ENCODE data around the gene SP100.
A peak's percentile ranks its signal among the peaks of the same experiment; 100 is the strongest.
"Not testable (repeated sequence)": the region's sequence is repeated elsewhere in the genome, so short reads cannot be mapped to it uniquely, and the experiment has no call there.

SP100 gene

DNA sequence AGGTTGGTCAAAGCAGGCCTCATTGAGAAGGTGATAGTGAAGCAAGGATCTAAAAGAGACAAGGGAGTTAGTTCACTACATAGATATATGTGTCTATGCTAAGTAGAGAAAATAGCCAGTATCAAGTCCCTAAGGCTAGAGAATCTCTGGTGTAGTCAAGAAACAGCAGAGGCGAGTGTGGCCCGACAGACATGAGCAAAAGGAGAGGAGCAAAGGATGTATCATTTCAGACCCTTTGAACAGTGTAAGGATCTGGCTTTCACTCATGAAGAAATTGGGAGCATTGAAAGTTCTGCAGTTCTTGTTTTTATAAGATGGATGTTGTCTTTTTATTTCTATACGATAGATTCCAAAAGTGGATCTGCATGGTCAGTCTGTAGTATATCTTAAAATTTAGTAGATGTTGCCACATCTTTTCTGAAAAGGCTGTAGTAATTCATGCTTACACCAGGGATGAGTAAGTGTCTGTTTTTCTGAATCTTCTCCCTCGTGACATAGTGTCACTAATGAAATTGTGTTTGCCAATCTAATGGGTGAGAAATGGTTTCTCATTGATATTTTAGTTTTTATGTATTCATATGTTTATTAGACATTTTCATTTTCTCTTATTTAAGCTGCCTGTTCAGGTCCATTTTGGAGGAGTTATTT lies 18.8 kb downstream of the SP100 start:
- no peak for TF ChIP-seq CTCF (conservative IDR thresholded peaks at IDR 0.05; ENCODE audit: low read depth, low read length)
- no peak overlapping the region for H3K4me3 ChIP-seq (ENCODE audit: low read depth, low read length)
- peak; percentile 37 for DNase-seq (ENCODE audit: low read depth)

DNA sequence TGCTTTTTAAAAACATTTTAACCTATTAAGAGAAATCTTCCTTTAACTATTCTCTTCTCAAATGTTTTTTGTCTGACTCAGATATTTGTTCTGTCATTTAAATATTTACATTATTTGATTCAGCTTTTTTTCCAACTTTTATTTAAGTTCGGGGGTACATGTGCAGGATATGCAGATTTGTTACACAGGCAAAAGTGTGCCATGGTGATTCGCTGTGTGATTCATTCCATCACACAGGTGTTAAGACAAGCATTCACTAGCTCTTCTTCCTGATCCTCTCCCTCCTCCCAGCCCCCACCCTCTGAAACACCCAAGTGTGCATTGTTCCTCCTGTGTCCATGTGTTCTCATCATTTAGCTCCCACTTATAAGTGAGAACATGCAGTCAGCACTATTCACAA lies 19.4 kb downstream of the SP100 start:
- no peak for DNase-seq (ENCODE audit: low read depth)
- H3K4me3 ChIP-seq (ENCODE audit: low read depth, low read length) = no peak overlapping the region
- TF ChIP-seq CTCF (conservative IDR thresholded peaks at IDR 0.05; ENCODE audit: low read depth, low read length) = no peak

- not testable (repeated sequence) for H3K4me3 ChIP-seq (ENCODE audit: low read depth, low read length); DNase-seq (ENCODE audit: low read depth)
These were observed 23.1 kb downstream of the SP100 start for GRCh38 chr2:230439121-230439520.

DNA sequence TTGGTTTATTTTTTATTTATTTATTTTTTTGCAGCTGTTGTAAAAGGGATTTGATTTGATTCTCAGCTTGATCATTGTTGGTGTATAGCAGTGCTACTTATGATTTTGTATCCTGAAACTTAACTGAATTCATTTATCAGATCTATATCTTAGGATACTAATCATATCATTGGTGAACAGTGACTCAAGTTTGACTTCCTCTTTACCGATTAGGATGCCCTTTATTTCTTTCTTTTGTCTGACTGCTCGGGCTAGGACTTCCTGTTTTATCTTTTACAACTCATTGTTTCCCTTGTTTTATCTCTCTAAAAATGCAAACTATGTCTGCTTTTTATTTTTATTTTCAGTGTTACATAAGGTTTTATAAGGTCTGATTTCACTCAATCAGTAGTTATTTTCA lies 23.6 kb downstream of the SP100 start:
- no peak overlapping the region for H3K4me3 ChIP-seq (ENCODE audit: low read depth, low read length)
- DNase-seq (ENCODE audit: low read depth) = no peak
- no peak for TF ChIP-seq CTCF (conservative IDR thresholded peaks at IDR 0.05; ENCODE audit: low read depth, low read length)

DNA sequence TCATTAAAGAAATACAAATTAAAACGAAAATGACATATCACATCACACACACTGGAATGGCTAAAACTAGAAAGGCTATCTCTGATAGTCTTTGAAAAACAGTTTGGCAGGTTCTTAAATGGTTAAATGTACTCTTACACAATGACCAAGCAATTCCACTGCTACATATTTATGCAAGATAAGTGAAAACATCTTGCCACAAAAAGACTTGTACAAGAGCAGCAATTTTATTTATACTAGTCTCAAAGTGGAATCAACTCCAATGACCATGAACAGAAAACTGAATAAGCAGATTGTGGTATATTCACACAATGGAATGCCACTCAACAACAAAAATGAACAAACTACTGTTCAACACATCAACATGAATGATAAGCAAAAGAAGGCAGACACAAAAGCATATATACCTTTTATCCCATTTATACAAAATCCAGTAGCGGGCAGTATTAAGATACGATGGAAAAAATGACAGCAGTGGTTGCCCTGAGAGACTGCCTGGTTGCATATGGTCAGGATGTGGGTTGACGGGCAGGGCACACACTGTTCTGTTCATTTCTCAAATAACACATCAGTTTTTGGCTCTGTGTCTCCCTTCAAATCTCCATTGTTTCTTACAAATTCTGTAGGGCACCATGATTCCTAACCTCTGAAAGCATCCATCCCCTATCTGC lies 25.4 kb downstream of the SP100 start:
- no peak for TF ChIP-seq CTCF (conservative IDR thresholded peaks at IDR 0.05; ENCODE audit: low read depth, low read length)
- peak; percentile 82 for DNase-seq (ENCODE audit: low read depth)
- H3K4me3 ChIP-seq (ENCODE audit: low read depth, low read length) = no peak overlapping the region

DNA sequence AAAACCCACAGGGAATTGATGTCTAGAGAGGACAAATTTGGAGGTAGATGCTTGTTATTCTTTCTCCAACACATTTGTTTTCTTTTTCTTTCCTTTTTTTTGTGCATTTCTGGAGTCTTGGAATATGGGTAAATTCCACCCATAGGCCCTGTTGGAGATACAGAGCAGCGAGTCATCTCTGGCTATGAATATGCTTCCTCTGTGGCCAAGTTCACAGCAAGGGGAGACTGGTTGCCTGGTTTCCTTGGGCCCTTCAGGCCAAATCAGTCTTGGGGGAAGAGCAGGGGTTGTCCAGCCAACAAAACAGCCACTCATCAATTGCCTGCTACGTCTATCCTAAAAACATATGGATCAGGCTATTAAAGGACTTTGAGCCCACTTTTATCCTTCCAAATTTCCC lies 27.5 kb downstream of the SP100 start:
- peak; percentile 24 for DNase-seq (ENCODE audit: low read depth)
- no peak for TF ChIP-seq CTCF (conservative IDR thresholded peaks at IDR 0.05; ENCODE audit: low read depth, low read length)
- H3K4me3 ChIP-seq (ENCODE audit: low read depth, low read length) = no peak overlapping the region

GRCh38 chr2:230444832-230445231 lies 28.8 kb downstream of the SP100 start:
- no peak for DNase-seq (ENCODE audit: low read depth)
- no peak overlapping the region for H3K4me3 ChIP-seq (ENCODE audit: low read depth, low read length)
- no peak for TF ChIP-seq CTCF (conservative IDR thresholded peaks at IDR 0.05; ENCODE audit: low read depth, low read length)

Data from choroid plexus epithelial cell (primary cell).